D721Med (cell line): ENCODE measurements around the gene MVB12B.

Experiments used
- DNase-seq: peaks from one replicate; pipeline ENCODE4 v3.0.0; 2011; ENCODE audit warnings: low spot score; ENCODE audit not compliant: insufficient read length
- FAIRE-seq: peaks from 2 replicates; lab custom pipeline; 2011; peaks lifted over from hg19 to GRCh38; lab: Jason Lieb, UNC
- CTCF ChIP-seq: IDR thresholded peaks from 2 replicates; pipeline ENCODE4 v1.5.1; 2012; ENCODE audit warnings: mild to moderate bottlenecking, control low read depth; ENCODE audit not compliant: insufficient read depth; ENCODE audit errors: missing control alignments

Gene MVB12B

GRCh38 chr9:126449725-126450667 lies 123.4 kb downstream of the MVB12B start:
- no peak for FAIRE-seq
- TF ChIP-seq CTCF: no peak

GRCh38 chr9:126450668-126451205 lies 124.1 kb downstream of the MVB12B start:
- no peak for FAIRE-seq

More at GRCh38 chr9:126449725-126450667, 123.4 kb downstream of the MVB12B start:
- no peak for DNase-seq

GRCh38 chr9:126451316-126451885 lies 124.8 kb downstream of the MVB12B start:
- DNase-seq (no peak), FAIRE-seq (no peak)
- no peak for TF ChIP-seq CTCF

More at GRCh38 chr9:126450668-126451205, 124.1 kb downstream of the MVB12B start:
- DNase-seq: no peak
- no peak for TF ChIP-seq CTCF

- TF ChIP-seq CTCF: no peak
- no peak for DNase-seq
- FAIRE-seq: no peak
Observed at GRCh38 chr9:126452106-126452505, 125.5 kb downstream of the MVB12B start.

- DNase-seq (no peak), FAIRE-seq (no peak)
- TF ChIP-seq CTCF: no peak
Observed at GRCh38 chr9:126453156-126453963, 126.7 kb downstream of the MVB12B start.

- no peak for TF ChIP-seq CTCF
- DNase-seq: no peak
- no peak for FAIRE-seq
Observed at GRCh38 chr9:126454215-126454614, 127.6 kb downstream of the MVB12B start.
